ENCODE results near the gene IL1B.

- TF ChIP-seq CTCF (IDR thresholded peaks at IDR 0.05; ENCODE audit: insufficient read depth, low read length, poor library complexity, severe bottlenecking) = no peak
- TF ChIP-seq EZH2phosphoT487 (conservative IDR thresholded peaks at IDR 0.05; ENCODE audit: low read length) = no peak
Observed at GRCh38 chr2:112877423-112877822, 40.8 kb upstream of the IL1B start.
